Upper lobe of left lung (tissue), 4 donors: ENCODE measurements around the gene MRPL43.

Source experiments
- CTCF ChIP-seq, 6 experiments: fragments of 450-650 bp in 4 of 6; fragments of 200-600 bp in 2 of 6; sonication (generic) in 2 of 6; IDR thresholded peaks; one replicate each; pipeline ENCODE4 v1.5.1; 2016 to 2019; ENCODE audit warnings: antibody characterized with exemption in 6 of 6
- EP300 ChIP-seq, 4 donors: sonication (generic); formaldehyde crosslinking; IDR thresholded peaks; one replicate each; pipeline ENCODE4 v1.5.1; 2017; ENCODE audit warnings: antibody characterized with exemption in 4 of 4, control low read depth in 2 of 4
- POLR2AphosphoS5 ChIP-seq, 2 donors: sonication (generic); formaldehyde crosslinking; IDR thresholded peaks; one replicate each; pipeline ENCODE4 v1.5.1; 2017; ENCODE audit warnings: antibody characterized with exemption in 2 of 2

GRCh38 chr10:101015582-101015973, 28.3 kb upstream of the MRPL43 start:
- no peak for TF ChIP-seq CTCF (IDR thresholded peaks at IDR 0.05)
- no peak for TF ChIP-seq POLR2AphosphoS5 (IDR thresholded peaks at IDR 0.05)
- TF ChIP-seq EP300 (IDR thresholded peaks at IDR 0.05), result no peak
